HepG2 (cell line): Measurements from ENCODE around the gene LMAN2. TPM values are rescaled to one million over a fixed set of nuclear protein-coding genes. Genes with fewer than 3 reads are reported as not detected.

Experiments used
- ATAC-seq: fragments of 200-7000 bp; cut with Tn5 transposase; 3 replicates; pipeline ENCODE4 v1.9.1; 2020; ENCODE audit warnings: mild to moderate bottlenecking, moderate library complexity
- BruUV-seq: library from RNA; stranded (reverse); fragments of 400-500 nt; replicated peaks from 2 replicates; lab custom pipeline; 2021; lab: Mats Ljungman, UMichigan
- CTCF ChIA-PET: fragments of 300-600 bp; formaldehyde crosslinking; extraction: SDS; loops from one replicate; lab custom pipeline; 2021; ENCODE audit warnings: low total read pairs, inconsistent platforms, low intra/inter-chr PET ratio; lab: Yijun Ruan, JAX
- POLR2A ChIA-PET: fragments of 350-600 bp; sonication (Branson Sonifier 250); formaldehyde crosslinking; loops from one replicate; lab custom pipeline; 2020; ENCODE audit warnings: antibody characterized with exemption, inconsistent platforms; lab: Yijun Ruan, JAX
- DNase-seq: peaks from one replicate; pipeline ENCODE4 v3.0.0-alpha.2; 2015; ENCODE audit warnings: low spot score
- FAIRE-seq: peaks from 3 replicates; lab custom pipeline; 2011; peaks lifted over from hg19 to GRCh38; lab: Jason Lieb, UNC
- H2AFZ ChIP-seq: one replicate; pipeline ENCODE4 v1.6.1; 2011; ENCODE audit warnings: low read length, inconsistent platforms
- H3K27ac ChIP-seq: fragments of 300-600 bp; 3 replicates; pipeline ENCODE4 v1.8.0; 2011; ENCODE audit warnings: mixed run types, mild to moderate bottlenecking, mixed read lengths, low read length, inconsistent platforms; ENCODE audit not compliant: insufficient read depth; ENCODE audit errors: extremely low read length
- H3K27me3 ChIP-seq, 2 experiments: fragments of 200-600 bp in 1 of 2; 2 replicates in 1 of 2; 3 replicates in 1 of 2; pipeline versions ENCODE4 v1.6.0 to v1.8.0; 2011; ENCODE audit warnings: low read length in 2 of 2, mild to moderate bottlenecking in 2 of 2, moderate library complexity in 2 of 2, inconsistent platforms in 1 of 2; ENCODE audit not compliant: insufficient read depth in 2 of 2, control insufficient read depth in 1 of 2
- H3K36me3 ChIP-seq, 2 experiments: fragments of 200-600 bp in 1 of 2; replicated peaks in 1 of 2; 2 replicates in 1 of 2; 3 replicates in 1 of 2; pipeline versions ENCODE4 v1.5.1 to v1.8.0; 2011; ENCODE audit warnings: low read length in 2 of 2, inconsistent platforms in 1 of 2; ENCODE audit not compliant: insufficient read depth in 2 of 2, control insufficient read depth in 1 of 2
- H3K4me1 ChIP-seq: 2 replicates; pipeline ENCODE4 v1.5.1; 2012; ENCODE audit warnings: low read length, inconsistent platforms; ENCODE audit not compliant: insufficient read depth
- H3K4me2 ChIP-seq: 2 replicates; pipeline ENCODE4 v1.6.0; 2011; ENCODE audit warnings: low read depth, low read length, inconsistent platforms
- H3K4me3 ChIP-seq, 3 experiments: fragments of 200-600 bp in 1 of 3; sonication (generic), shearing (Covaris generic) in 1 of 3; replicated peaks in 1 of 3; 2 replicates each; pipeline ENCODE4 v1.5.1; 2011 to 2016; ENCODE audit warnings: low read length in 3 of 3, inconsistent platforms in 2 of 3, low read depth in 2 of 3, mild to moderate bottlenecking in 2 of 3, control low read depth in 1 of 3, mixed read lengths in 1 of 3; ENCODE audit not compliant: insufficient read depth in 1 of 3
- H3K79me2 ChIP-seq: one replicate; pipeline ENCODE4 v1.6.1; 2011; ENCODE audit warnings: low read length, inconsistent platforms; ENCODE audit not compliant: insufficient read depth
- H3K9ac ChIP-seq: 2 replicates; pipeline ENCODE4 v1.6.0; 2011; ENCODE audit warnings: mild to moderate bottlenecking, low read depth, low read length, inconsistent platforms; ENCODE audit not compliant: insufficient read depth
- H3K9me3 ChIP-seq: 2 replicates; pipeline ENCODE4 v1.5.1; 2012; ENCODE audit warnings: mild to moderate bottlenecking, low read length
- H4K20me1 ChIP-seq: 2 replicates; pipeline ENCODE4 v1.6.0; 2011; ENCODE audit warnings: inconsistent platforms, mild to moderate bottlenecking, low read length, moderate library complexity; ENCODE audit not compliant: insufficient read depth
- KLF12 ChIP-seq: sonication (generic); formaldehyde crosslinking; IDR thresholded peaks from 2 replicates; pipeline ENCODE4 v1.4.0; 2020; ENCODE audit warnings: missing genetic modification reagents, borderline replicate concordance
- MED1 ChIP-seq: sonication (generic); formaldehyde crosslinking; IDR thresholded peaks from 2 replicates; pipeline ENCODE4 v1.4.0; 2020; ENCODE audit warnings: missing genetic modification reagents
- ZMYM2 ChIP-seq: sonication (generic); formaldehyde crosslinking; IDR thresholded peaks from 2 replicates; pipeline ENCODE4 v1.8.0; 2022; ENCODE audit warnings: mild to moderate bottlenecking, missing genetic modification reagents
- ZNF777 ChIP-seq: sonication (generic); formaldehyde crosslinking; IDR thresholded peaks from 2 replicates; pipeline ENCODE4 v1.4.0; 2020; ENCODE audit warnings: missing genetic modification reagents
- WGBS: methylation state at CpG from one replicate; pipeline ENCODE4 v1.1.6; 2017; ENCODE audit warnings: low lambda C conversion rate; 5-methylcytosine and 5-hydroxymethylcytosine counted together
- in situ Hi-C: cut with HindIII; loops from 2 replicates; pipeline ENCODE4 v1.10.0; 2017; ENCODE audit warnings: low pct_unique_long_range_greater_than_20kb; ENCODE audit not compliant: extremely low pct_ligation_motif_present
- intact Hi-C: fragments of 100-400 bp; cut with micrococcal nuclease; formaldehyde crosslinking; loops from one replicate; pipeline ENCODE4 v1.10.0; 2022; ENCODE audit not compliant: unreplicated experiment
- polyA plus RNA-seq, 8 experiments: library from polyadenylated mRNA; depleted of rRNA in 3 of 8; stranded (reverse) in 7 of 8; unstranded in 1 of 8; fragments of >200 nt; fragmentation: Illumina TruSeq in 4 of 8; extraction: Trizol in 4 of 8; gene quantifications; 2 replicates each; pipeline versions ENCODE4 v1.2.1 to v1.2.3, GENCODE V29; 2011 to 2016; ENCODE audit warnings: low read depth in 4 of 8, missing spikeins in 1 of 8, mixed read lengths in 1 of 8; ENCODE audit not compliant: insufficient read depth in 1 of 8
- total RNA-seq, 5 experiments: library from RNA; depleted of rRNA; stranded (reverse); fragments of >200 nt; fragmentation: Illumina TruSeq; extraction: Trizol; gene quantifications; 2 replicates each; pipeline ENCODE4 v1.2.3, GENCODE V29; 2016; ENCODE audit warnings: low read depth in 1 of 5
- TF ChIP-seq, protein P1 (sequence below): sonication (generic); formaldehyde crosslinking; conservative IDR thresholded peaks from 2 replicates; pipeline ENCODE4 v1.4.0; 2020; ENCODE audit warnings: mild to moderate bottlenecking, missing genetic modification reagents, moderate library complexity
- TF ChIP-seq, protein P2 (sequence below): sonication (generic); formaldehyde crosslinking; IDR thresholded peaks from 2 replicates; pipeline ENCODE4 v1.9.0; 2021; ENCODE audit warnings: mild to moderate bottlenecking, missing genetic modification reagents
- TF ChIP-seq, protein P3 (sequence below): sonication (generic); formaldehyde crosslinking; IDR thresholded peaks from 2 replicates; pipeline ENCODE4 v1.5.0; 2020; ENCODE audit warnings: missing genetic modification reagents

LMAN2 gene
- total and polyA plus RNA-seq, 2 of the 13 experiments (the other 11 are each of a cell fraction or from before 2014, with no cell fraction given), result 191 to 197 TPM

GRCh38 chr5:177365845-177366527, 14.5 kb upstream of the LMAN2 start (continued):
- TF ChIP-seq, protein P1, sequence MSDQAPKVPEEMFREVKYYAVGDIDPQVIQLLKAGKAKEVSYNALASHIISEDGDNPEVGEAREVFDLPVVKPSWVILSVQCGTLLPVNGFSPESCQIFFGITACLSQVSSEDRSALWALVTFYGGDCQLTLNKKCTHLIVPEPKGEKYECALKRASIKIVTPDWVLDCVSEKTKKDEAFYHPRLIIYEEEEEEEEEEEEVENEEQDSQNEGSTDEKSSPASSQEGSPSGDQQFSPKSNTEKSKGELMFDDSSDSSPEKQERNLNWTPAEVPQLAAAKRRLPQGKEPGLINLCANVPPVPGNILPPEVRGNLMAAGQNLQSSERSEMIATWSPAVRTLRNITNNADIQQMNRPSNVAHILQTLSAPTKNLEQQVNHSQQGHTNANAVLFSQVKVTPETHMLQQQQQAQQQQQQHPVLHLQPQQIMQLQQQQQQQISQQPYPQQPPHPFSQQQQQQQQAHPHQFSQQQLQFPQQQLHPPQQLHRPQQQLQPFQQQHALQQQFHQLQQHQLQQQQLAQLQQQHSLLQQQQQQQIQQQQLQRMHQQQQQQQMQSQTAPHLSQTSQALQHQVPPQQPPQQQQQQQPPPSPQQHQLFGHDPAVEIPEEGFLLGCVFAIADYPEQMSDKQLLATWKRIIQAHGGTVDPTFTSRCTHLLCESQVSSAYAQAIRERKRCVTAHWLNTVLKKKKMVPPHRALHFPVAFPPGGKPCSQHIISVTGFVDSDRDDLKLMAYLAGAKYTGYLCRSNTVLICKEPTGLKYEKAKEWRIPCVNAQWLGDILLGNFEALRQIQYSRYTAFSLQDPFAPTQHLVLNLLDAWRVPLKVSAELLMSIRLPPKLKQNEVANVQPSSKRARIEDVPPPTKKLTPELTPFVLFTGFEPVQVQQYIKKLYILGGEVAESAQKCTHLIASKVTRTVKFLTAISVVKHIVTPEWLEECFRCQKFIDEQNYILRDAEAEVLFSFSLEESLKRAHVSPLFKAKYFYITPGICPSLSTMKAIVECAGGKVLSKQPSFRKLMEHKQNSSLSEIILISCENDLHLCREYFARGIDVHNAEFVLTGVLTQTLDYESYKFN (CRISPR knock-in tag), result no peak

- no peak overlapping the region for H2AFZ ChIP-seq
- 76% methylated on average over 10 of the region's 11 CpGs for WGBS
- in situ Hi-C loops (loop anchor here (5.0 to 25.0 kb wide), 2 partner anchors 52 to 827 kb away; partner anchors contain the start of genes CDHR2, MXD3 and RNF44), intact Hi-C loops (no loop called here)
- no peaks in the 10 kb centered on the region for H3K36me3 ChIP-seq
- H3K4me2 ChIP-seq, result no peak overlapping the region
- POLR2A ChIA-PET, result interaction anchor here (3.0 to 7.9 kb wide), 3 partner anchors 10 to 15 kb away, joined by 12 to 239 read pairs (median 41); partner anchors contain the start of gene LMAN2
- peaks cover 88% of the 10 kb centered on the region for H3K4me1 ChIP-seq
- H3K4me3 ChIP-seq, result no peak overlapping the region
- no peak for ATAC-seq
- H3K27me3 ChIP-seq, result peaks cover 0 to 23% of the 10 kb centered on the region in 2 experiments; a peak in 4 of 5 replicates
- H3K9ac ChIP-seq, result no peak overlapping the region
- H3K79me2 ChIP-seq, result no peaks in the 10 kb centered on the region
- no peak for FAIRE-seq
- CTCF ChIA-PET, result no interaction called here
- no peak for DNase-seq
- H3K27ac ChIP-seq, result no peak overlapping the region
- BruUV-seq, result no TSS peak
- H3K9me3 ChIP-seq, result no peaks in the 10 kb centered on the region
- H4K20me1 ChIP-seq, result no peaks in the 10 kb centered on the region
- TF ChIP-seq KLF12 (CRISPR knock-in tag) (no peak), MED1 (CRISPR knock-in tag) (no peak), ZMYM2 (CRISPR knock-in tag) (no peak), ZNF777 (CRISPR knock-in tag) (no peak)
- TF ChIP-seq, protein P2, sequence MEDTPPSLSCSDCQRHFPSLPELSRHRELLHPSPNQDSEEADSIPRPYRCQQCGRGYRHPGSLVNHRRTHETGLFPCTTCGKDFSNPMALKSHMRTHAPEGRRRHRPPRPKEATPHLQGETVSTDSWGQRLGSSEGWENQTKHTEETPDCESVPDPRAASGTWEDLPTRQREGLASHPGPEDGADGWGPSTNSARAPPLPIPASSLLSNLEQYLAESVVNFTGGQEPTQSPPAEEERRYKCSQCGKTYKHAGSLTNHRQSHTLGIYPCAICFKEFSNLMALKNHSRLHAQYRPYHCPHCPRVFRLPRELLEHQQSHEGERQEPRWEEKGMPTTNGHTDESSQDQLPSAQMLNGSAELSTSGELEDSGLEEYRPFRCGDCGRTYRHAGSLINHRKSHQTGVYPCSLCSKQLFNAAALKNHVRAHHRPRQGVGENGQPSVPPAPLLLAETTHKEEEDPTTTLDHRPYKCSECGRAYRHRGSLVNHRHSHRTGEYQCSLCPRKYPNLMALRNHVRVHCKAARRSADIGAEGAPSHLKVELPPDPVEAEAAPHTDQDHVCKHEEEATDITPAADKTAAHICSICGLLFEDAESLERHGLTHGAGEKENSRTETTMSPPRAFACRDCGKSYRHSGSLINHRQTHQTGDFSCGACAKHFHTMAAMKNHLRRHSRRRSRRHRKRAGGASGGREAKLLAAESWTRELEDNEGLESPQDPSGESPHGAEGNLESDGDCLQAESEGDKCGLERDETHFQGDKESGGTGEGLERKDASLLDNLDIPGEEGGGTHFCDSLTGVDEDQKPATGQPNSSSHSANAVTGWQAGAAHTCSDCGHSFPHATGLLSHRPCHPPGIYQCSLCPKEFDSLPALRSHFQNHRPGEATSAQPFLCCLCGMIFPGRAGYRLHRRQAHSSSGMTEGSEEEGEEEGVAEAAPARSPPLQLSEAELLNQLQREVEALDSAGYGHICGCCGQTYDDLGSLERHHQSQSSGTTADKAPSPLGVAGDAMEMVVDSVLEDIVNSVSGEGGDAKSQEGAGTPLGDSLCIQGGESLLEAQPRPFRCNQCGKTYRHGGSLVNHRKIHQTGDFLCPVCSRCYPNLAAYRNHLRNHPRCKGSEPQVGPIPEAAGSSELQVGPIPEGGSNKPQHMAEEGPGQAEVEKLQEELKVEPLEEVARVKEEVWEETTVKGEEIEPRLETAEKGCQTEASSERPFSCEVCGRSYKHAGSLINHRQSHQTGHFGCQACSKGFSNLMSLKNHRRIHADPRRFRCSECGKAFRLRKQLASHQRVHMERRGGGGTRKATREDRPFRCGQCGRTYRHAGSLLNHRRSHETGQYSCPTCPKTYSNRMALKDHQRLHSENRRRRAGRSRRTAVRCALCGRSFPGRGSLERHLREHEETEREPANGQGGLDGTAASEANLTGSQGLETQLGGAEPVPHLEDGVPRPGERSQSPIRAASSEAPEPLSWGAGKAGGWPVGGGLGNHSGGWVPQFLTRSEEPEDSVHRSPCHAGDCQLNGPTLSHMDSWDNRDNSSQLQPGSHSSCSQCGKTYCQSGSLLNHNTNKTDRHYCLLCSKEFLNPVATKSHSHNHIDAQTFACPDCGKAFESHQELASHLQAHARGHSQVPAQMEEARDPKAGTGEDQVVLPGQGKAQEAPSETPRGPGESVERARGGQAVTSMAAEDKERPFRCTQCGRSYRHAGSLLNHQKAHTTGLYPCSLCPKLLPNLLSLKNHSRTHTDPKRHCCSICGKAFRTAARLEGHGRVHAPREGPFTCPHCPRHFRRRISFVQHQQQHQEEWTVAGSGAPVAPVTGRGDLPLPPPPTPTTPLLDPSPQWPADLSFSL (CRISPR knock-in tag), result no peak
- TF ChIP-seq, protein P3, sequence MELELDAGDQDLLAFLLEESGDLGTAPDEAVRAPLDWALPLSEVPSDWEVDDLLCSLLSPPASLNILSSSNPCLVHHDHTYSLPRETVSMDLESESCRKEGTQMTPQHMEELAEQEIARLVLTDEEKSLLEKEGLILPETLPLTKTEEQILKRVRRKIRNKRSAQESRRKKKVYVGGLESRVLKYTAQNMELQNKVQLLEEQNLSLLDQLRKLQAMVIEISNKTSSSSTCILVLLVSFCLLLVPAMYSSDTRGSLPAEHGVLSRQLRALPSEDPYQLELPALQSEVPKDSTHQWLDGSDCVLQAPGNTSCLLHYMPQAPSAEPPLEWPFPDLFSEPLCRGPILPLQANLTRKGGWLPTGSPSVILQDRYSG, result no peak
Observed at GRCh38 chr5:177364159-177364962, 12.9 kb upstream of the LMAN2 start.
